Fibroblast of skin of back (primary cell): Measurements from ENCODE around the gene EMX2.

Source experiments
- DNase-seq: peaks from one replicate; pipeline ENCODE4 v3.0.0-alpha.2; 2013

Gene EMX2

GRCh38 chr10:117532003-117532385, 10.6 kb upstream of the EMX2 start:
- DNase-seq = no peak

- no peak for DNase-seq
Measured at GRCh38 chr10:117532451-117533107, 10.0 kb upstream of the EMX2 start.

GRCh38 chr10:117533507-117534281, 8.9 kb upstream of the EMX2 start:
- DNase-seq = no peak

- no peak for DNase-seq
Measured at GRCh38 chr10:117534321-117535297, 7.9 kb upstream of the EMX2 start.

- no peak for DNase-seq
Measured at GRCh38 chr10:117535298-117536071, 7.1 kb upstream of the EMX2 start.

GRCh38 chr10:117536072-117536865, 6.3 kb upstream of the EMX2 start:
- DNase-seq = no peak

GRCh38 chr10:117536866-117537435, 5.6 kb upstream of the EMX2 start:
- DNase-seq = no peak

GRCh38 chr10:117537436-117537903, 5.1 kb upstream of the EMX2 start:
- DNase-seq = peak; percentile 51

GRCh38 chr10:117537904-117538524, 4.5 kb upstream of the EMX2 start:
- DNase-seq = no peak

GRCh38 chr10:117539361-117539773, 3.2 kb upstream of the EMX2 start:
- no peak for DNase-seq

GRCh38 chr10:117539903-117540639, 2.5 kb upstream of the EMX2 start:
- DNase-seq = no peak

GRCh38 chr10:117540640-117541404, 1.7 kb upstream of the EMX2 start:
- DNase-seq = no peak

- DNase-seq = peak; percentile 93
Measured at GRCh38 chr10:117541405-117541908, 1.1 kb upstream of the EMX2 start.

GRCh38 chr10:117541909-117542705, 439 bp upstream of the EMX2 start:
- DNase-seq = peak; percentile 97

- DNase-seq = peak; percentile 73
Measured at GRCh38 chr10:117543225-117544003, 868 bp downstream of the EMX2 start.

GRCh38 chr10:117544004-117544701, 1.6 kb downstream of the EMX2 start:
- DNase-seq = peak; percentile 55
